Measurements from ENCODE around the gene METTL16. TPM values are rescaled to one million over a fixed set of nuclear protein-coding genes. Genes with fewer than 3 reads are reported as not detected.

The METTL16 gene
- total RNA-seq, 1 donor from 2014 or later, result 22.6 TPM

GRCh38 chr17:2398182-2398581, 113.5 kb downstream of the METTL16 start:
- no peak for DNase-seq
- TF ChIP-seq CTCF (IDR thresholded peaks at IDR 0.05; ENCODE audit: partially characterized antibody, unreplicated experiment), result no peak
- Mint-ChIP-seq H3K9me3 (ENCODE audit: unreplicated experiment) (peaks cover 15% of the 10 kb centered on the region), H3K4me3 (ENCODE audit: unreplicated experiment) (peak overlapping the region; percentile 91), H3K36me3 (ENCODE audit: unreplicated experiment) (no peaks in the 10 kb centered on the region), H3K27ac (ENCODE audit: unreplicated experiment) (peak overlapping the region; percentile 87), H3K27me3 (ENCODE audit: unreplicated experiment) (peaks cover 16% of the 10 kb centered on the region), H3K4me1 (ENCODE audit: low read depth, unreplicated experiment) (peaks cover 26% of the 10 kb centered on the region)

GRCh38 chr17:2397247-2398171, 114.2 kb downstream of the METTL16 start:
- no peak for DNase-seq
- H3K9me3 Mint-ChIP-seq (ENCODE audit: unreplicated experiment), result peaks cover 15% of the 10 kb centered on the region
- peaks cover 26% of the 10 kb centered on the region for H3K4me1 Mint-ChIP-seq (ENCODE audit: low read depth, unreplicated experiment)
- peak overlapping the region; percentile 87 for H3K27ac Mint-ChIP-seq (ENCODE audit: unreplicated experiment)
- no peaks in the 10 kb centered on the region for H3K36me3 Mint-ChIP-seq (ENCODE audit: unreplicated experiment)
- H3K4me3 Mint-ChIP-seq (ENCODE audit: unreplicated experiment), result peak overlapping the region; percentile 91
- TF ChIP-seq CTCF (IDR thresholded peaks at IDR 0.05; ENCODE audit: partially characterized antibody, unreplicated experiment), result no peak
- H3K27me3 Mint-ChIP-seq (ENCODE audit: unreplicated experiment), result peaks cover 16% of the 10 kb centered on the region

- no peaks in the 10 kb centered on the region for H3K36me3 Mint-ChIP-seq (ENCODE audit: unreplicated experiment)
- peaks cover 33% of the 10 kb centered on the region for H3K4me1 Mint-ChIP-seq (ENCODE audit: low read depth, unreplicated experiment)
- TF ChIP-seq CTCF (IDR thresholded peaks at IDR 0.05; ENCODE audit: partially characterized antibody, unreplicated experiment), result no peak
- peak overlapping the region; percentile 88 for H3K4me3 Mint-ChIP-seq (ENCODE audit: unreplicated experiment)
- peaks cover 20% of the 10 kb centered on the region for H3K9me3 Mint-ChIP-seq (ENCODE audit: unreplicated experiment)
- H3K27ac Mint-ChIP-seq (ENCODE audit: unreplicated experiment), result no peak overlapping the region
- peaks cover 14% of the 10 kb centered on the region for H3K27me3 Mint-ChIP-seq (ENCODE audit: unreplicated experiment)
- DNase-seq, result peak; percentile 83
Observed at GRCh38 chr17:2396568-2397246, 115.0 kb downstream of the METTL16 start.

- Mint-ChIP-seq H3K4me1 (ENCODE audit: low read depth, unreplicated experiment) (peaks cover 37% of the 10 kb centered on the region), H3K4me3 (ENCODE audit: unreplicated experiment) (peak overlapping the region; percentile 88), H3K36me3 (ENCODE audit: unreplicated experiment) (no peaks in the 10 kb centered on the region), H3K27ac (ENCODE audit: unreplicated experiment) (peak overlapping the region; percentile 83), H3K9me3 (ENCODE audit: unreplicated experiment) (peaks cover 21% of the 10 kb centered on the region), H3K27me3 (ENCODE audit: unreplicated experiment) (peaks cover 14% of the 10 kb centered on the region)
- no peak for TF ChIP-seq CTCF (IDR thresholded peaks at IDR 0.05; ENCODE audit: partially characterized antibody, unreplicated experiment)
- no peak for DNase-seq
Observed at GRCh38 chr17:2396192-2396567, 115.5 kb downstream of the METTL16 start.

All from glutamatergic neuron (in vitro differentiated cells).